T-helper 2 cell treated with Interferon-gamma antibody and Interleukin-4, amounts not matched to agents 5 μg/mL and 100 μg/mL, for 36 hours (primary cell): Measurements from ENCODE around the gene ANKRD1.
"Not testable (repeated sequence)": the region's sequence is repeated elsewhere in the genome, so short reads cannot be mapped to it uniquely, and the experiment has no call there.

ENCODE experiments used
- DNase-seq: peaks from one replicate; pipeline ENCODE4 v3.0.0; 2021; ENCODE audit warnings: low spot score
- H3K27ac Mint-ChIP-seq: one replicate; pipeline ENCODE4 v1.8.0; 2021; ENCODE audit warnings: mild to moderate bottlenecking, mixed read lengths
- H3K27me3 Mint-ChIP-seq: one replicate; pipeline ENCODE4 v1.8.0; 2021; ENCODE audit warnings: low read depth, mixed read lengths
- H3K36me3 Mint-ChIP-seq: one replicate; pipeline ENCODE4 v1.8.0; 2021; ENCODE audit warnings: low read depth, mixed read lengths
- H3K4me1 Mint-ChIP-seq: one replicate; pipeline ENCODE4 v1.8.0; 2021; ENCODE audit warnings: low read depth, mixed read lengths
- H3K4me3 Mint-ChIP-seq: one replicate; pipeline ENCODE4 v1.8.0; 2022; ENCODE audit warnings: mild to moderate bottlenecking, moderate library complexity, mixed read lengths
- H3K9me3 Mint-ChIP-seq: one replicate; pipeline ENCODE4 v1.8.0; 2021; ENCODE audit warnings: mixed read lengths

Gene ANKRD1

DNA sequence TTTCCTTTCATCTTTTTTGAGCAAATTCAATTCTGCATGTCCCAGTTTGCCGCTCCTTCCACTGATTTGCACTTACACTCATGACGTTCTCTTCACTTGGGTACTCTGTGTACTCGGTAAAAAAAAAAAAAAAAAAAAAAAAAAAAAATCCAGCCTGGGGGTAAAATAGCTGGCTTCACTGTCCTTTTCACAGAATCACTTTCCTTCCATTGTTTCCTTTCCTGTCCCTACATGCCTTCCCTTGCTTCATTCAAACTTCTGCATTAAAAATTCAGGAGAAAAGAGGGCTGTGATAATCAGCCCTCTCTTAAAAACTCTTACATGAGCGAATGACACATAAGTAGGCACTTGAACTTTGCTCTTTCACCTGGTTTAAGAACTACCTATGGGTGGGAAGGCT lies 8.7 kb downstream of the ANKRD1 start:
- peaks cover 1% of the 10 kb centered on the region for H3K36me3 Mint-ChIP-seq
- H3K4me3 Mint-ChIP-seq, result no peak overlapping the region
- H3K27ac Mint-ChIP-seq, result no peak overlapping the region
- peaks cover 5% of the 10 kb centered on the region for H3K4me1 Mint-ChIP-seq
- peaks cover 3% of the 10 kb centered on the region for H3K27me3 Mint-ChIP-seq
- no peaks in the 10 kb centered on the region for H3K9me3 Mint-ChIP-seq
- DNase-seq, result no peak

DNA sequence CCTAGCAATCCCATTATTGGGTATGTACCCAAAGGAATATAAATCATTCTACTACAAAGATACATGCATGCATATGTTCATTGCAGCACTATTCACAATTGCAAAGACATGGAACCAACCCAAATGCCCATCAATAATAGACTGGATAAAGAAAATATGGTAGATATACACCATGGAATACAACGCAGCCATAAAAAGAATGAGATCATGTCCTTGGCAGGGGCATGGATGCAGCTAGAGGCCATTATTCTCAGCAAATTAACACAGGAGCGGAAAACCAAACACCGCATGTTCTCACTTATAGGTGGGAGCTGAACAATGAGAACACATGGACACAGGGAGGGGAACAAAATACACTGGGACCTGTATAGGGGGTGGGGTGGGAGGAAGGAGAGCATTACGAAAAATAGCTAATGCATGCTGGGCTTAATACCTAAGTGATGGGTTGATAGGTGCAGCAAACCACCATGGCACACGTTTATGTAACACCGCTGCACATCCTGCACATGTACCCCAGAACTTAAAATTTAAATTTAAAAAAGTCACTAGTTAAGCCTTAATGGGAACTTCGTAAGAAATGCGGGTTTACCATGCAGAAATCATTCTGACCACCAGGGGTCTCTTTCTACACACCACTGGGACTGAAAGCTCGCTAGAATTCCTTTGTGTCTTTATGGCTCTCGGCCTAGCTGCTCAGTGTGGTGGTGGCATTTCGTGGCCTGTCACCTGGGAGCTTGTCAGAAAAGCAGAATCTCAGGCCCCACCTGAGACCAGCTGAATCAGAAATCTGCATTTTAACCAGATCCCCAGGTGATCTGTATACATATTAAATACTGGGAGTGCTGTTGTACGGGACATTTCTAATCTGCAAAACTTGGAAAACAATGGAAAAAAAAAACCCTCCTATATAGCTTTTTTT lies 9.5 kb downstream of the ANKRD1 start:
- H3K36me3 Mint-ChIP-seq, result peaks cover 1% of the 10 kb centered on the region
- peak; percentile 23 for DNase-seq
- H3K4me3 Mint-ChIP-seq, result no peak overlapping the region
- peaks cover 3% of the 10 kb centered on the region for H3K27me3 Mint-ChIP-seq
- H3K27ac Mint-ChIP-seq, result no peak overlapping the region
- H3K9me3 Mint-ChIP-seq, result no peaks in the 10 kb centered on the region
- H3K4me1 Mint-ChIP-seq, result peaks cover 7% of the 10 kb centered on the region

DNA sequence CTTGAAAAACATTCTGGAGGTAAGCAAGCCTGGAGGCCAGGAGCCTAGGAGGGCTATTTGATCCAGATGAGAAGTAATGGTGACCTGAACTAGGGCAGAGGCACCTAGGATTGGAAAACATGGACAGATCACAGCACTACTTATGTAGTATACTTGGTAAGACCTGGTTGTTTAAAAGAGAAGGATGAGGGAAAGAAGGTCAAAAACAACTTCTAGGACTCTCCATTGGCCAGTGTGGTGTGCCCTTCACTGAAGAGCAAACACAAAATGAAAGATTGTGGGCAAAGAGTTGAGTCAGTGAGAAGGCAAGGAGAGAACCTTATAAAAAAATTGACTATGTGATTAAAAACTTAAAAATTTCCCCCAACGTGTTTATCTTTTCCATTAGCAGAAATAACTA lies 14.3 kb downstream of the ANKRD1 start:
- Mint-ChIP-seq H3K27ac (no peak overlapping the region), H3K9me3 (no peaks in the 10 kb centered on the region), H3K27me3 (no peaks in the 10 kb centered on the region), H3K4me1 (peaks cover 15% of the 10 kb centered on the region), H3K36me3 (peaks cover 11% of the 10 kb centered on the region), H3K4me3 (no peak overlapping the region)
- no peak for DNase-seq

DNA sequence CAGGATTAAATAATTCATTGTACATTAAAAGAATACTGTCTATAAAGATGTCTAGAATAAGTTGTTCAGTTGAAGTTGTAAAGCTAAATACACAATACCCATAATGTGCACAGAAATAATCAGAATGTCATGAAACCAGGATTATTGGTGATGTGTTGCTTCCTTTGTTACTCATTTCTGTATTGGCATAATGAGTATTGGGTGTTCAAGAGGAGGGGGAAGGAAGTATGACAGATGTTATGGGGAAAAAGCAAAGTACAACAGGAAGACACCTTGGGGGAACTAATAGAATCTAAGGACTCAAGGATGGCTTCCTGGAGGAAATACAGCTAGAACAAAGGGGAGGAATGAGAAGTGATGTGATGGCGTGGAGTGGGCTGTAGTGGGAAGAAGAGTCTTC lies 15.0 kb downstream of the ANKRD1 start:
- H3K27ac Mint-ChIP-seq, result no peak overlapping the region
- no peak overlapping the region for H3K4me3 Mint-ChIP-seq
- H3K36me3 Mint-ChIP-seq, result peaks cover 13% of the 10 kb centered on the region
- H3K4me1 Mint-ChIP-seq, result peaks cover 15% of the 10 kb centered on the region
- DNase-seq, result no peak
- no peaks in the 10 kb centered on the region for H3K9me3 Mint-ChIP-seq
- no peaks in the 10 kb centered on the region for H3K27me3 Mint-ChIP-seq

DNA sequence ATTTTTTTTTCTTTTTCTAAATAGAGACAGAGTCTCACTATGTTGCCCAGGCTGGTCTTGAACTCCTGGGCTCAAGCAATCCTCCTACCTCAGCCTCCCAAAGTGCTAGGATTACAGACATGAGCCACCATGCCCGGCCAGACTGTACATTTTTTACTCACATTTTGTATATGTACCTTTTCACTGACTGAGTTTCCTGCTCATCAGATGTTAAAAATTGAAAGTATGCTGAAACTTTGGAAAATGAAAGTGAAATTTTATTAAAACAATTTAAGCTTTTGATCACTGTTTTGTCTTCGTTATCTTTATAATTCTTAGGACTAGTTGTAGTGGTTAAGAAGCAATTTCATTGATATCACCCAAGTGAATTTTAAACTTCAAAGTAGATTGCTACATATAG lies 24.0 kb downstream of the ANKRD1 start:
- H3K27me3 Mint-ChIP-seq, DNase-seq, H3K9me3 Mint-ChIP-seq: not testable (repeated sequence)
- H3K4me3 Mint-ChIP-seq, result peak overlapping the region; percentile 60
- H3K36me3 Mint-ChIP-seq, result peaks cover 28% of the 10 kb centered on the region
- H3K27ac Mint-ChIP-seq, result peak overlapping the region; percentile 71
- H3K4me1 Mint-ChIP-seq, result peaks cover 11% of the 10 kb centered on the region

DNA sequence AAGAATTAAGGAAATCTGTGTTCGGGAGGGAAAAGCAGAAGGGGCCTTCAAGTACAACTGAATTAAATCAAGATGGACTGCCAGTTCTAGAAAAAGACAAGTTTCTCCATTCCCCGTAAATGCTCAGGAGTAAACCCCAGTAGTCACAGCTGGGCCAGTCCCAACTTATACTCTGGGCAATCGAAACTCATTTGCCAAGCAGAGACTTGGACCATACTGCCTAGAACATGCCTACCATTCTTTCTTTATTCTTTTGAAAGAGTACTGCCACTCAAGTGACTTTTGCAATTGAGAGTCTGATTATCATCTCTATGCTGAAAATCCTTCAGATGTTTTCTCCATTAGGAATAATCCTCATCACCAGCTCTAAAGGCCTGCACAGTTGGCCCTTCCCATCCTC lies 27.7 kb downstream of the ANKRD1 start:
- H3K9me3 Mint-ChIP-seq, result no peaks in the 10 kb centered on the region
- no peaks in the 10 kb centered on the region for H3K27me3 Mint-ChIP-seq
- peaks cover 11% of the 10 kb centered on the region for H3K4me1 Mint-ChIP-seq
- no peak for DNase-seq
- H3K27ac Mint-ChIP-seq, result no peak overlapping the region
- peaks cover 41% of the 10 kb centered on the region for H3K36me3 Mint-ChIP-seq
- H3K4me3 Mint-ChIP-seq, result no peak overlapping the region

DNA sequence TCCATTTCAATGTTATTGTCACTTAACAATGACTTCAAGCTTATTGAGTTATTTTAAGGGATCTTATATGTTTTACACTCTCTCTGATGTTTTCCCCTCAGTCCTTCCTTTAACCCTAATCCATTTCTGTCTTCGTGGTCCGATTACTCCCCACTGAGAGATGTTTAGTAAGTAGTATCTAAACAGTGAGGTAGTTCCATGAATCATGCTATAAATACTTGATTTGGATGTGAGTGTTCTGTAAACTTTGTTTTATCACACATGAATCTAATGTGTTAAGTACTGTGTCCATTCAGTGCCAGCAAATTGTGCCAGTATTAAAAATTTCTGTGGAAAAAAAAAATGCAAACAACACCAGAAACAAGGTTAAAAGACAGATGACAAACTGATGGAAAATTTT lies 30.5 kb downstream of the ANKRD1 start:
- H3K27ac Mint-ChIP-seq, result no peak overlapping the region
- H3K4me3 Mint-ChIP-seq, result no peak overlapping the region
- no peak for DNase-seq
- peaks cover 2% of the 10 kb centered on the region for H3K4me1 Mint-ChIP-seq
- no peaks in the 10 kb centered on the region for H3K9me3 Mint-ChIP-seq
- no peaks in the 10 kb centered on the region for H3K27me3 Mint-ChIP-seq
- H3K36me3 Mint-ChIP-seq, result peaks cover 47% of the 10 kb centered on the region

DNA sequence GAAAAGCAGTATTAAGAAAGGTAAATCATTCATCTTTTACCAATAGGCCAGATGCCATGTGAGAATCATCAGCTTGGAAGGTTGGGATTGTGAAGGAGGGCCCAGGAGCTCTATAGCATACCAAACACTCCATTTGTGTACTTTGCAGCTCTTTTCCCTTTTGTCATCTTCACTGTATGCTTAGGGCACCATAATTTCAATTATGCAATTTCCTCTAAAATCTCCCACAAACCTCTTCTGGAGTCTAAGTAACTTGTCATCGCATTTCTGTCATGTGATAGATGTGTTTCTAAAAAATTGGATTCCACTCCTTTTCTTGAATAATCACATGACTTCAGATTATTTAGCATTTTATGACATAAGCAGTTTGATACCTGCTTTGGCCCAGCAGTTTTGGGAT lies 31.3 kb downstream of the ANKRD1 start:
- Mint-ChIP-seq H3K27me3 (no peaks in the 10 kb centered on the region), H3K9me3 (no peaks in the 10 kb centered on the region), H3K27ac (no peak overlapping the region), H3K36me3 (peaks cover 44% of the 10 kb centered on the region), H3K4me1 (peaks cover 2% of the 10 kb centered on the region), H3K4me3 (no peak overlapping the region)
- DNase-seq, result no peak

DNA sequence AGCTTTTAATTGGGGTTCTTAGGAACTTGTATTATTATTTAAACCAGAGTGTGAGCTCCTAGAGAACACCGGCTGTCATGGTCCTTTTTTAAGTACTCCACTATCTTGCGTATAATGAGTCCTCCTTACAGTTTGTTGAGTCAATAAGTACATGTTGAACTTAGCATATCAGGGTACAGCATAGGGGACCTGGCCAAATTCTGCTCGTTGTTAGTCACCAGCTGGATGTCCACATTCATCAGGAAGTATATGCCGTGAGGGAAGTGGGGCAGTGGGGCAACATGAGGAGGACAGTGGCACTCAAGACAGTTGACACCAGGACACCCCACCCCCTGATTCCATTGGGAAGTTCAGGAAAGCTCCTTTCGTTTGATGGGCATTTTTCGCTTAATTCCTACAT lies 32.5 kb downstream of the ANKRD1 start:
- H3K9me3 Mint-ChIP-seq, result no peaks in the 10 kb centered on the region
- no peak overlapping the region for H3K27ac Mint-ChIP-seq
- no peak overlapping the region for H3K4me3 Mint-ChIP-seq
- no peaks in the 10 kb centered on the region for H3K27me3 Mint-ChIP-seq
- H3K4me1 Mint-ChIP-seq, result peaks cover 2% of the 10 kb centered on the region
- H3K36me3 Mint-ChIP-seq, result peaks cover 40% of the 10 kb centered on the region
- no peak for DNase-seq

DNA sequence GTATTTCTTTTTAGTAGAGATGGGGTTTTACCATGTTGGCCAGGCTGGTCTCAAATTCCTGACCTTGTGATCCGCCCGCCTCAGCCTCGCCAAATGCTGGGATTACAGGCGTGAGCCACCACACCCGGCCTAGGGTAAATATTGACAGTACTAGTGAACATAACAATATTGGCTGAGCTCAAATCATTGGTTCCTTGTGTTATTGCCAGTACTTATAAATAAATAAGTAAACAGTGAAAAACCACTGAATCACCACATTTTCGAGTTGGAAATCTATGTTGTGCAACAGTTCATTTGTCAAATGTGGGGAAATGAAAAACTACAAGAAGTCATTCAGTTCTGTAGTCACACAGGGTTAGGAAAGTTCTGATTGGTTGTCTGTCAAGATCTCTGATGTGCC lies 33.3 kb downstream of the ANKRD1 start:
- no peaks in the 10 kb centered on the region for H3K27me3 Mint-ChIP-seq

DNA sequence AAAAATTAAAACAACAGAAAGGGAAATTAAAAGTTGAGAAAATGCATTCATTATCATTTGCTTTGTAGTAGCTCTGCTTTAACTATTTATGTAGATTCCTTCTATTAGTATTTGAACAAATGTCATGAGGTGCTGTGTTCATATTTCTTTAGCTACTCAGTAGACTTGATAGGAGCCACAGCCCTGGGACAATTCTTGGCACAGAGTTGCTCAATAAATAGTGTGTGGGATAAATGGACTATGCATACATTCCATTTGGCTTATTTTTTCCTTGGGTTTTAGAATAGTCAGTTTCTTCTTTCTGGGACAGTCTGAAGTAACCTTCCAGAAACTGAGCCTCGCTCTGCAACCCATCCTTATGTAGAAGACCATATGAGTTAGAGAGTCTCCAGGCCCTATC lies 35.7 kb downstream of the ANKRD1 start:
- no peak for DNase-seq
- H3K27me3 Mint-ChIP-seq, result no peaks in the 10 kb centered on the region
- no peak overlapping the region for H3K4me3 Mint-ChIP-seq
- H3K27ac Mint-ChIP-seq, result no peak overlapping the region
- peaks cover 32% of the 10 kb centered on the region for H3K36me3 Mint-ChIP-seq
- no peaks in the 10 kb centered on the region for H3K9me3 Mint-ChIP-seq
- H3K4me1 Mint-ChIP-seq, result no peaks in the 10 kb centered on the region

More for the DNA sequence above, 33.3 kb downstream of the ANKRD1 start:
- Mint-ChIP-seq H3K27ac (no peak overlapping the region), H3K4me3 (no peak overlapping the region), H3K36me3 (peaks cover 42% of the 10 kb centered on the region), H3K4me1 (peaks cover 2% of the 10 kb centered on the region), H3K9me3 (no peaks in the 10 kb centered on the region)
- no peak for DNase-seq

DNA sequence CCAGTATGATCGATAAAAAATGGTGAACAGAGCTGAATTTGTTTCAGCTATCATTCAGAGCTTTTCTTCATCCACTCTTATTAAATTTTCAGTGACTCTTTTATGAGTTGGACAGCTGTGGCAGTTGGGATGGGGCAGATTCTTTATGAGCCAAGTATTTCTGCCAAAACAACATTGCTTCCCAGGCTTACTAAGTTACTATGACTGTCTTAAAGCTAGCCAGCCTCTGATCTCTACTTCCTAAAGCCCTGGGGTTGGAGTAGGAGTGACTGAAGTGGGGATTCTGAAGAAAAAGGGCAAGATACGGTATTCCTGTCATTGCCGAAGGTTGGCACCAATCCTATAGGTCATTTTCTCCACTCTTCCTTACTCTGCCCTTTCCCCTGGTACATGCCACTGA lies 36.5 kb downstream of the ANKRD1 start:
- Mint-ChIP-seq H3K27ac (no peak overlapping the region), H3K4me1 (peaks cover 4% of the 10 kb centered on the region), H3K4me3 (no peak overlapping the region), H3K9me3 (no peaks in the 10 kb centered on the region), H3K36me3 (peaks cover 35% of the 10 kb centered on the region), H3K27me3 (no peaks in the 10 kb centered on the region)
- DNase-seq, result no peak

DNA sequence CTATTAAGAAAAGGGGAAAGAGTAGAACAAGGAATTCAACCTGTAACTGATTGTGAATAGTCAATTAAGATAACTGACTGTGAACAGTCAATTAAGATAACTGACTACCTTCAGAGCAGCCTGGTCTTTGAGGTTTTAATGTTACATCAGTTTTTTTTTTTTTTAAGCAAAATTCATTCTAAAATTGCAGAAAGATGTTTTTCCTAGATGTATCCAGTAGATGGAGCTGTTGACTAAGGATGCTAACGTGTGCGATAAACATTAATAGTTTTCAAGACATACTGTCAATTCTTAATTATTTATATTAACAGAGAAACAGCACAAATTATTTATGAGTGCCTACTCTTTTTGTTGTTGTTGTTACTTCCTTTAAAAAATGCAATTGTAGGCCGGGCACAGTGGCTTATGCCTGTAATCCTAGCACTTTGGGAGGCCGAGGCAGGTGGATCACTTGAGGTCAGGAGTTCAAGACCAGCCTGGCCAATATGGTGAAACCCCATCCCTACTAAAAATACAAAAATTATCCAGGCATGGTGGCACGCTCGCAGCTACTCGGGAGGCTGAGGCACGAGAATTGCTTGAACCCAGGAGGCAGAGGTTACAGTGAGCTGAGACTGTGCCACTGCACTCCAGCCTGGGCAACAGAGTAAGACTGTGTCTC lies 40.7 kb downstream of the ANKRD1 start:
- DNase-seq, H3K27me3 Mint-ChIP-seq, H3K9me3 Mint-ChIP-seq, H3K4me3 Mint-ChIP-seq, H3K4me1 Mint-ChIP-seq: not testable (repeated sequence)
- peaks cover 39% of the 10 kb centered on the region for H3K36me3 Mint-ChIP-seq
- peak overlapping the region; percentile 38 for H3K27ac Mint-ChIP-seq

DNA sequence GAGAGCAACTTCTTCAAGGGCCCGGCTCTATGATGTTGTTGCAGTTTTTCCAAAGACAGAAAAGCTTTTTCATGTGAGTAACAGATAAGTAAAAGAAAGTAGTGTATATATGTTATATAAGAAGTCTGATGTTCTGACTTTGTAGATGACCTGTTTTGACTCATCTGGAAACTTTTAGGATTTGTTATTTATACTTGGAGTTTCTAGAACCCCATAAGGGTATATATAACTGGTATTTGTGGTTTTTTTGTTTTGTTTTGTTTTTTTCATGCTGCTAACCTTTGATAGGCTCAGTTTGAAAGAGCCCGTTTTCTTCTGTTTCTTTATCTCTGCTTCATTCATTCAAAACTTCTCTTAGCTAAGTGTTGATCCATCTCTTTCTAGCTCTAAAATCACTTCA lies 41.8 kb downstream of the ANKRD1 start:
- no peak overlapping the region for H3K27ac Mint-ChIP-seq
- H3K36me3 Mint-ChIP-seq, result peaks cover 39% of the 10 kb centered on the region
- no peaks in the 10 kb centered on the region for H3K9me3 Mint-ChIP-seq
- H3K4me3 Mint-ChIP-seq, result no peak overlapping the region
- DNase-seq, result no peak
- no peaks in the 10 kb centered on the region for H3K27me3 Mint-ChIP-seq
- peaks cover 6% of the 10 kb centered on the region for H3K4me1 Mint-ChIP-seq
